ENCODE data around the gene TENM4. TPM values are rescaled to one million over a fixed set of nuclear protein-coding genes. Genes with fewer than 3 reads are reported as not detected.

Gene TENM4
- total RNA-seq, 1 donor from 2014 or later, result 11.9 TPM

- DNase-seq (ENCODE audit: low spot score in 2 of 2), result no peak
- Histone ChIP-seq H3K4me1 (no peaks in the 10 kb centered on the region), H3K9me3 (no peaks in the 10 kb centered on the region), H3K27me3 (no peaks in the 10 kb centered on the region), H3K27ac (no peak overlapping the region), H3K4me3 (no peak overlapping the region), H3K36me3 (no peaks in the 10 kb centered on the region)
- no peak for TF ChIP-seq CTCF (IDR thresholded peaks at IDR 0.05)
- intact Hi-C loops (cut with DNase I), result no loop called here
Measured at GRCh38 chr11:79363256-79363655, 77.6 kb downstream of the TENM4 start.

- Histone ChIP-seq H3K4me3 (no peak overlapping the region), H3K4me1 (no peaks in the 10 kb centered on the region), H3K9me3 (no peaks in the 10 kb centered on the region), H3K27me3 (no peaks in the 10 kb centered on the region), H3K27ac (no peak overlapping the region), H3K36me3 (no peaks in the 10 kb centered on the region)
- no peak for DNase-seq (ENCODE audit: low spot score in 2 of 2)
- TF ChIP-seq CTCF (IDR thresholded peaks at IDR 0.05), result no peak
- intact Hi-C loops (cut with DNase I), result no loop called here
Measured at GRCh38 chr11:79362821-79363220, 78.0 kb downstream of the TENM4 start.

- Histone ChIP-seq H3K27me3 (no peaks in the 10 kb centered on the region), H3K4me3 (no peak overlapping the region), H3K9me3 (no peaks in the 10 kb centered on the region), H3K27ac (no peak overlapping the region), H3K4me1 (no peaks in the 10 kb centered on the region), H3K36me3 (no peaks in the 10 kb centered on the region)
- DNase-seq (ENCODE audit: low spot score in 2 of 2), result no peak
- intact Hi-C loops (cut with DNase I), result no loop called here
- TF ChIP-seq CTCF (IDR thresholded peaks at IDR 0.05), result no peak
Measured at GRCh38 chr11:79362206-79362757, 78.5 kb downstream of the TENM4 start.

- Histone ChIP-seq H3K36me3 (no peaks in the 10 kb centered on the region), H3K9me3 (no peaks in the 10 kb centered on the region), H3K4me1 (no peaks in the 10 kb centered on the region), H3K4me3 (no peak overlapping the region), H3K27ac (no peak overlapping the region), H3K27me3 (no peaks in the 10 kb centered on the region)
- intact Hi-C loops (cut with DNase I), result no loop called here
- no peak for DNase-seq (ENCODE audit: low spot score in 2 of 2)
- TF ChIP-seq CTCF (IDR thresholded peaks at IDR 0.05), result no peak
Measured at GRCh38 chr11:79358258-79358657, 82.6 kb downstream of the TENM4 start.

- H3K4me3 ChIP-seq, result no peak overlapping the region
- no peaks in the 10 kb centered on the region for H3K36me3 ChIP-seq
- no peaks in the 10 kb centered on the region for H3K27me3 ChIP-seq
- no peaks in the 10 kb centered on the region for H3K4me1 ChIP-seq
- no peak for DNase-seq (ENCODE audit: low spot score in 2 of 2)
- no peak overlapping the region for H3K27ac ChIP-seq
- TF ChIP-seq CTCF (IDR thresholded peaks at IDR 0.05), result no peak
- intact Hi-C loops (cut with DNase I), result no loop called here
- H3K9me3 ChIP-seq, result no peaks in the 10 kb centered on the region
Measured at GRCh38 chr11:79353706-79354105, 87.1 kb downstream of the TENM4 start.

- H3K4me3 ChIP-seq, result no peak overlapping the region
Measured at GRCh38 chr11:79352349-79352703, 88.5 kb downstream of the TENM4 start.

More at GRCh38 chr11:79352349-79352703, 88.5 kb downstream of the TENM4 start:
- TF ChIP-seq CTCF (IDR thresholded peaks at IDR 0.05), result no peak
- intact Hi-C loops (cut with DNase I), result no loop called here
- Histone ChIP-seq H3K36me3 (no peaks in the 10 kb centered on the region), H3K9me3 (no peaks in the 10 kb centered on the region), H3K27ac (no peak overlapping the region), H3K27me3 (no peaks in the 10 kb centered on the region), H3K4me1 (no peaks in the 10 kb centered on the region)
- no peak for DNase-seq (ENCODE audit: low spot score in 2 of 2)
